ENCODE measurements around the gene XIRP1.

DNA sequence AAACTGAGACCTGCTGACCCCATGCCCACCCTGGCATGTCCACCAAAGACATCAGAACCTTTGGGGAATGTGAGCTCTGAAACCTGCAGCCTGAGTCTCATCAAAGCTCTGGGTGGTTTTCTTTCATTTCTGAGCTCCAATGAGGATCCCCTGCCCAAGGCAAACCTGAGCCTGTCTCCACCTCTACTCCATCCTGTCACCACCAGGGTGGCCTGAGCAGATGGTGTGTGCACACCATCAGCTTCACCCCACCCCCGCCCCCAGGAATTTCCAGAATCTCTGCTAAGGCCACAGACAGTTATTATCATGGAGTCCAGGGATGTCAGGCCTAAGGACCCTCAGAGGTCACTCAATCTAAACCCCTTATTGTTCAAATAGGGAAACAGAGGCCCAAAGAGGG, 1.3 kb downstream of the XIRP1 start:
- TF ChIP-seq, protein P1, sequence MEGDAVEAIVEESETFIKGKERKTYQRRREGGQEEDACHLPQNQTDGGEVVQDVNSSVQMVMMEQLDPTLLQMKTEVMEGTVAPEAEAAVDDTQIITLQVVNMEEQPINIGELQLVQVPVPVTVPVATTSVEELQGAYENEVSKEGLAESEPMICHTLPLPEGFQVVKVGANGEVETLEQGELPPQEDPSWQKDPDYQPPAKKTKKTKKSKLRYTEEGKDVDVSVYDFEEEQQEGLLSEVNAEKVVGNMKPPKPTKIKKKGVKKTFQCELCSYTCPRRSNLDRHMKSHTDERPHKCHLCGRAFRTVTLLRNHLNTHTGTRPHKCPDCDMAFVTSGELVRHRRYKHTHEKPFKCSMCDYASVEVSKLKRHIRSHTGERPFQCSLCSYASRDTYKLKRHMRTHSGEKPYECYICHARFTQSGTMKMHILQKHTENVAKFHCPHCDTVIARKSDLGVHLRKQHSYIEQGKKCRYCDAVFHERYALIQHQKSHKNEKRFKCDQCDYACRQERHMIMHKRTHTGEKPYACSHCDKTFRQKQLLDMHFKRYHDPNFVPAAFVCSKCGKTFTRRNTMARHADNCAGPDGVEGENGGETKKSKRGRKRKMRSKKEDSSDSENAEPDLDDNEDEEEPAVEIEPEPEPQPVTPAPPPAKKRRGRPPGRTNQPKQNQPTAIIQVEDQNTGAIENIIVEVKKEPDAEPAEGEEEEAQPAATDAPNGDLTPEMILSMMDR (IDR thresholded peaks at IDR 0.05), result no peak
- TF ChIP-seq POLR2AphosphoS5 (IDR thresholded peaks at IDR 0.05; ENCODE audit: low read depth, low read length), result no peak
- no peak for TF ChIP-seq SIN3A (IDR thresholded peaks at IDR 0.05; ENCODE audit: borderline replicate concordance, insufficient read depth, low read depth, low read length)

All from Panc1 (cell line).